ENCODE data around the gene HOTAIR. TPM values are rescaled to one million over a fixed set of nuclear protein-coding genes. Genes with fewer than 3 reads are reported as not detected.

The HOTAIR gene
- total RNA-seq, 1 experiment from 2014 or later, result not detected

GRCh38 chr12:54003625-54004024 lies 28.9 kb upstream of the HOTAIR start:
- CTCF ChIA-PET, result interaction anchor here (0.6 to 10.8 kb wide), 5 partner anchors 18 to 216 kb away, joined by 4 to 107 read pairs (median 8); partner anchors contain the start of gene HOXC10
- no peak overlapping the region for H3K27ac Mint-ChIP-seq
- DNase-seq (ENCODE audit: low spot score) (no peak), ATAC-seq (no peak)
- TF ChIP-seq USF2 (CRISPR knock-in tag; IDR thresholded peaks at IDR 0.05) (no peak), ELF4 (CRISPR knock-in tag; IDR thresholded peaks at IDR 0.05; ENCODE audit: low read depth) (no peak), AR (CRISPR knock-in tag; IDR thresholded peaks at IDR 0.05) (no peak), CREM (CRISPR knock-in tag; IDR thresholded peaks at IDR 0.05) (no peak), CTCF (IDR thresholded peaks at IDR 0.05) (no peak), E2F1 (CRISPR knock-in tag; IDR thresholded peaks at IDR 0.05) (no peak), ZNF416 (CRISPR knock-in tag; IDR thresholded peaks at IDR 0.05) (no peak)
- TF ChIP-seq, protein P1, sequence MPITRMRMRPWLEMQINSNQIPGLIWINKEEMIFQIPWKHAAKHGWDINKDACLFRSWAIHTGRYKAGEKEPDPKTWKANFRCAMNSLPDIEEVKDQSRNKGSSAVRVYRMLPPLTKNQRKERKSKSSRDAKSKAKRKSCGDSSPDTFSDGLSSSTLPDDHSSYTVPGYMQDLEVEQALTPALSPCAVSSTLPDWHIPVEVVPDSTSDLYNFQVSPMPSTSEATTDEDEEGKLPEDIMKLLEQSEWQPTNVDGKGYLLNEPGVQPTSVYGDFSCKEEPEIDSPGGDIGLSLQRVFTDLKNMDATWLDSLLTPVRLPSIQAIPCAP (CRISPR knock-in tag; IDR thresholded peaks at IDR 0.05), result no peak
- H3K4me3 Mint-ChIP-seq, result no peak overlapping the region
- no peaks in the 10 kb centered on the region; the same call in 1 of the 2 replicates for H3K36me3 Mint-ChIP-seq
- POLR2A ChIA-PET, result no interaction called here
- no peaks in the 10 kb centered on the region for H3K9me3 Mint-ChIP-seq
- peaks cover 14% of the 10 kb centered on the region for H3K4me1 Mint-ChIP-seq
- peaks cover 100% of the 10 kb centered on the region for H3K27me3 Mint-ChIP-seq (ENCODE audit: low read depth)

- Mint-ChIP-seq H3K36me3 (no peaks in the 10 kb centered on the region; the same call in 1 of the 2 replicates), H3K4me3 (no peak overlapping the region), H3K27me3 (ENCODE audit: low read depth) (peaks cover 100% of the 10 kb centered on the region), H3K27ac (no peak overlapping the region), H3K9me3 (no peaks in the 10 kb centered on the region), H3K4me1 (peaks cover 14% of the 10 kb centered on the region)
- ChIA-PET CTCF (interaction anchor here (1.6 to 10.8 kb wide), 3 partner anchors 18 to 204 kb away, joined by 4 to 107 read pairs (median 43); partner anchors contain the start of gene HOXC10), POLR2A (no interaction called here)
- no peak for TF ChIP-seq HMGA2 (CRISPR knock-in tag; IDR thresholded peaks at IDR 0.05)
- DNase-seq (ENCODE audit: low spot score), result no peak
- no peak for ATAC-seq
Observed at GRCh38 chr12:54002915-54003389, 28.2 kb upstream of the HOTAIR start.

DNA sequence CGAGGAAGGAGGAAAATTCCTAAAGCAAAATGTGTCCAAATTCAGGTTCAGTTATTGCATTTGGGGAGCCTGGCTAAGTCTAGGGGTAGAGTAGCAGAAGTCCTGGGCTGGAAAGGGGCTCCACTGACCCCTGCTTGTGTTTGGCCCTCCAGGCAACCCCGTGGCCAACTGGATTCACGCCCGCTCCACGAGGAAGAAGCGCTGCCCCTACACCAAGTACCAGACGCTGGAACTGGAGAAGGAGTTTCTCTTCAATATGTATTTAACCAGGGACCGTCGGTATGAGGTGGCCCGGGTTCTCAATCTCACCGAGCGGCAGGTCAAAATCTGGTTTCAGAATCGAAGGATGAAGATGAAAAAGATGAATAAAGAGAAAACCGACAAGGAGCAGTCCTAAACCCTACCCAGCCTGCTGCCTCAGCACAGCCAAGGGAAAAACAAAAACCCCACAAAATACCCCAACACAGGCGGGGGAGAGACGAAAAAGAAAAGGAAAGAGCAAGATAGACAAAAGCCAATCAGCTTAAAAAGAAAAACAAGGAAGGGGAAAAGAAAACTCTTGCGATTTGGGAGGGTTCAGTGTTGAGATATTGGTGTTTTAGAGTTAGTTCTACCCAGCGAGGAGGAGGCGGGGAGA lies 27.6 kb upstream of the HOTAIR start:
- no peak overlapping the region for H3K4me3 Mint-ChIP-seq
- no peak overlapping the region for H3K27ac Mint-ChIP-seq
- H3K36me3 Mint-ChIP-seq, result no peaks in the 10 kb centered on the region; the same call in 1 of the 2 replicates
- ChIA-PET CTCF (interaction anchor here (1.6 to 10.8 kb wide), 3 partner anchors 17 to 205 kb away, joined by 4 to 107 read pairs (median 43); partner anchors contain the start of gene HOXC10), POLR2A (no interaction called here)
- ATAC-seq (no peak), DNase-seq (ENCODE audit: low spot score) (no peak)
- H3K4me1 Mint-ChIP-seq, result peaks cover 18% of the 10 kb centered on the region
- H3K27me3 Mint-ChIP-seq (ENCODE audit: low read depth), result peaks cover 100% of the 10 kb centered on the region
- no peaks in the 10 kb centered on the region for H3K9me3 Mint-ChIP-seq
- TF ChIP-seq CTCF (IDR thresholded peaks at IDR 0.05), result no peak
- TF ChIP-seq ZNF532 (CRISPR knock-in tag; IDR thresholded peaks at IDR 0.05; ENCODE audit: borderline replicate concordance), result no peak
- TF ChIP-seq ZNF425 (CRISPR knock-in tag; conservative IDR thresholded peaks at IDR 0.05), result no peak
- TF ChIP-seq ZNF121 (CRISPR knock-in tag; IDR thresholded peaks at IDR 0.05), result no peak

All from WTC11 (cell line).